Stimulated activated naive CD4-positive, alpha-beta T cell treated with Interleukin-2 at 50 U/mL for 16 hours (primary cell): Measurements from ENCODE around the gene ADIG.

Experiments
- DNase-seq: peaks from one replicate; lab custom pipeline; 2025; lab: John Stamatoyannopoulos, UW

The ADIG gene

DNA sequence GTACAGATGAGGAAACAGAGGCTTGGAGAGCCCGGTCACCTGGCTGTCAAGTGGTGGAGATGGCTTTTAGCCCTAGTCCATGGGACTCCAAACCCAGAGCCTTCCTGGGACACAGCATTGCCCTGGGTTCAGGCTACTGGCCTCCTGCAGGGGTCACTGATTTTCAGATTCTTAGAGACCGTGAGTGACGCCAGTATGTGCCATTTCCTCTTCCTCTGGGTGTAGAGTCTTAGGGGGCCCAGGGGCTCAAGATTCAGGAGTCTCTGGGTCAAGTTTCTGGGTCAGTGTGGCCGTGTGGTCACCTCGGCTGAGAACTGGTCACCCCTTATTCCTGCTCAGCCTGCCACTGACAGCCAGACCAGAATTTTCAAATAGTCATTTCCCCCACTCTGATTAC, 21.2 kb downstream of the ADIG start:
- no peak for DNase-seq

DNA sequence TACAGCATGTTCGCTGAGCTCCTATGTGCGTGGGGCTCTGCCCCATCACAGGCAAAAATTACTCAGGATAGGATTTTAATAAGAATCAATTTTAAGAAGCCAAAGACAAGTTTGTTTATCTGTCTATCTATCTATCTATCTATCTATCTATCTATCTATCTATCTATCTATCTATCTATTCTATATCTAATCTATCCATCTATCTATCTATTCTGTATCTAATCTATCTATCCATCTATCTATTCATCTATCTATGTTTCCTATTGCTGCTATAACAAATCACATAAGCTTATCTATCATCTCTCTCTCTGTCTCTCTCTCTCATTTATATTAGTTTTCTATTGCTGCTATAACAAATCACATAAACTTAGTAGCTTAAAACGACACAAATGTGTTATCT, 22.3 kb downstream of the ADIG start:
- no peak for DNase-seq

DNA sequence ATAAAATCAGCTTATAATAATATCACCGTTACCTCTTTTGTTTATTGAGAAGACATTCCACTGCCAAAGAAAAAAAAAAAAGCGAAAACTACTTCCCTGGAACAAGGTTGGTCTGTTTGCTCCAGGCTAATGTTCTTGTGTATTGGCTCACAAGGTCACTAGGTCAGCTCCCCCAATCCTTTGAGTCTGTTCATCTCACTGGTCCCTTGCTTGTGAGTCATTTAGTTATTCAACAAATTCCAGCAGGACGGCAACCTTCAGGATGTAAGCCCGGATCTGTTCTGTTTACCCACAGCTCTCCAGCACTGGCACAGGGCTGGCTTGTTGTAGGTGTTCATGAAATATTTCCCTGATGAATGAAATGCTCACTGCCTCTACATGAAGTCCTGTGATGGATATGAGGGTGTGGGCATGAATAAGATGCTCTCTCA, 23.9 kb downstream of the ADIG start:
- DNase-seq: no peak

DNA sequence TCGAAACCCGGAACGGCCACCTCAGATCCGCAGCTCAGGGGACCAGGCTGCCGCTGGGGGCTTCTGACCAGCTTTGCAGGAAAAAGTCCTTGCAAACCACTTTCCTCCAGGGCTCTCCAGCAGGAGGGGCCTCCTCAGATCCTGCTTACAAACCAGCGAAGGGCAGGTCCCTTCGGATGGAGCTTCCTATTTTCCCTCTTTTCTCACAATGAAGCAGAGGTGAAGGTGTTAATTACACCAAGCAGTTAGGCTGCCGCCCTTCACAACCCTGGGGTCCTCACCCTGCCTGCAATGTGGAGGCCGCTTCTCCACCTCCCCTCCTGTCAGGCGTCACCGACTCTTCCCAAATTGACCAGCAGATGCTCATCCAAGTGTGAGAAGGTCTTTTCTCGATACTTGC, 26.4 kb downstream of the ADIG start:
- DNase-seq: no peak

DNA sequence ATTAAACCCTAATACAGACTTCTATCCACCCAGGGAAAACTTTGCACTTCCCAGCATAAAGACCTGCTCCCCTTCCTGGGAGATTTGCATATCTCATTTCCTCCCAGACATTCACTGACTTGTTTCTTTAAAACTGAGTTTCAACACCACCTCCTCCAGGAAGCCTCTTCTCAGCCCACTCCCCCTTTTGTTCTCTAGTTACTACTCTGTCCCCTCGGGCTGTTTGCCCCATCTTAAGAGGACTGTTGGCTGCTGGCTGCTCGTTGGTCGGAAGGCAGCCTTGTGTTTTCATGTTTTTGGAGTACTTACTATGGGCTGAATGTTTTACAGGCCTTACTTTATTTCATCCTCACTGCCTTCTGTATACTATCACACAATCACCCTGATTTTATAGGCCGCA, 27.2 kb downstream of the ADIG start:
- DNase-seq: no peak

DNA sequence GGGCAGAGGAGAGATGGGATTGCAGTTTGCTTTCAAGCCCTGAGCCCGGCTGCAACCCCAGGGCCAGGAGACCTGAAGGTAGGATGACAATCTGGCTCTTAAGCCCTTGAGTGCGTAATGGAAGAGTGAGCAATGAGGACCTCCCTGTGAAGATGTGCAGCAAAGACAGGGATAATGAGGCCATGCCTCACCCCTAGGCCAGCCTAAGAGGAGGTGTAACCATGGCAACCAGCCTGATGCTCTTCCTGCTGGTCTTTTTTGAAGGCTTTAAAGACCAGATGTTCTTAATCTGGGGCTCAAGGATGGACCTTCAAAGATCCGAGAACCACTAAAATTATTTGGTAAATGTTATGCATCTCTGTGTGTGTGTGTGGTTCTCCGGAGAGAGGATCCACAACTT, 28.8 kb downstream of the ADIG start:
- no peak for DNase-seq

DNA sequence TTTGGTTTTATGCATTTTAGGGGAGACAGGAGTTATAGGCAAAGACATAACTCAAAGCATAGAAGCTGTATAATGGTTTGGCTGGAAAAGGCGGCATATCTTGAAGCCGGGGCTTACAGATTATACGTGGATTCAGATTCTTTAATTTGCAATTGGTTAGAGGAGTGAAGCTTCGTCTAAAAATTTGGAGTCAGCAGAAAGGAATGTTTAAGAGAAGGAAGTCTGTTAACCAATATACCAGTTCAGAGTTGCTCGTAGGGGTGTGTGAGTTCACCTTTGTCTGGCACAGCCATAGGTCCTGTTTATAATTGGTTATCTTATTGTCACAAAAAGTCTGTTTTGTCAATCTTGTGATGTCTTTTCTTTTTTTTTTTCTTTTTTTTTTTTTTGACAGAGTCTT, 29.5 kb downstream of the ADIG start:
- no peak for DNase-seq

DNA sequence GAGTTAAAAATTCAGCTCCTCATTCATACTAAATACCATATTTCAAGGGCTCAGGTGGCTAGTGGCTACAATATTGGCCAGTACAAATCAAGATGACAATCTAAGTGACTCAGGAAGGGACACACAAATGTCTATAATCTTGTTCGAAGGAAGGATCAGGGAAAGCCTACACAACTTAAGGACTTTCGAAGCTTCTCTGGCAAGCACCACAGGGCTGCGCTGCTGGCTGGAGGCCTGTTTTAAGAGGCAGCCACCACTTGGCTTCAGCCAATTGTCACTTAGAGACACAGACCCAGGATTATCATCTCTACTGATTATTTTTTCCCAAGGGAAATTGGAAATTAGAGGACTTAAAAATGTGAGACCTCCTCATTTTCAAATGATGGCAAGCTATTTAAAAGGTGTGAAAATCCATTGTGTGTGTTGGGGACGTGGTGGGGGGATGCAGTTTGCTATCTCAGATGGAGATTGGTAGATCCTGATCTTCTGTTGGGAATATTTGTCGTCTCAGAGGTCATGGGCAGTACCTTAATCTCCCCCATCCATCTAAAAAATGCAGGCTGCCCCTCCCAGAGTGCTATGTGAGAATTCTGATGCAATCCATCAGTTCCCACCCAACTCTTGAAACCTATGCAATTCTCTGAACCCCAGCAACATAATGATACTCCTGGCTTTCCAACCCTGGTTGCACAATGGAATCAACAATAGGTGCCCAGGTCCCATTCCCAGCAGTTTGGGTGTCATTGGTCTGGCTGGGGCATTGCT, 31.9 kb downstream of the ADIG start:
- no peak for DNase-seq

DNA sequence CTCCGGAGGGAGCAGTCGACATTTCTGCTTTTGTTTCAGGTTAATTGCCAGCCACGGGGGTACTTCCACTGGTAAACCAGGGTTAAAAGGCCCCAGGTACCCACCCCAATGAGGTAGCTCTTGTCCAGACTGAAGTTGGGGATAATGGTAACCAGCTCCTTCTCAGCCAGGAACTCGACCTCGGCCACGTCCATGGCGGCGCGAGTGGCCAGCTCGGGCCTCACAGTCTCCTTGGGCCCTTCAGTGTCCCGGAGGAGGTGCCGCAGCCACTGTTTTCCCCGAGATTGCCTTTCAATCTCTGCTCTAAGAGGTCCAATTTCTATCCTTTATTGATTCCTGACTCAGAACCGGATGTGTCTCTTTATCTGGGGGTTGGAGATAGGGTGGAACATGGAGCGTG, 34.3 kb downstream of the ADIG start:
- no peak for DNase-seq

DNA sequence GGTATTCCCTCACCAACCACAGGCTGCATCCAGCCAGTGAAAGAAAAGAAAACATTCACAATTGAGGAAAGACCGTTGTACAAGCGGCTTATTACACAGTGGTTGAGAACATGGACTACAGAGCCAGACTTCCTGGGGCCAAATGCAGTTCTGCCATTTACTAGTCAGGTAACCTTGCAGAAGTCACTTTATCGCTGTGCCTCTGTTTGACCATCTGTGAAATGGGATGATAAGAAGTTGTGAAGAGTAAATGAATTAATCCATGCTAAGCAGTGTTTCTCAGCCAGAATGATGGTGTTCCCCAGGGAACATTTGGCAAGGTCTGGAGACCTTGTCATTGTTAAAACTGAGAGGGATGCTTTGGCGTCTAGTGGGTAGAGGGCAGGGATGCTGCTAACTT, 35.5 kb downstream of the ADIG start:
- DNase-seq: no peak

DNA sequence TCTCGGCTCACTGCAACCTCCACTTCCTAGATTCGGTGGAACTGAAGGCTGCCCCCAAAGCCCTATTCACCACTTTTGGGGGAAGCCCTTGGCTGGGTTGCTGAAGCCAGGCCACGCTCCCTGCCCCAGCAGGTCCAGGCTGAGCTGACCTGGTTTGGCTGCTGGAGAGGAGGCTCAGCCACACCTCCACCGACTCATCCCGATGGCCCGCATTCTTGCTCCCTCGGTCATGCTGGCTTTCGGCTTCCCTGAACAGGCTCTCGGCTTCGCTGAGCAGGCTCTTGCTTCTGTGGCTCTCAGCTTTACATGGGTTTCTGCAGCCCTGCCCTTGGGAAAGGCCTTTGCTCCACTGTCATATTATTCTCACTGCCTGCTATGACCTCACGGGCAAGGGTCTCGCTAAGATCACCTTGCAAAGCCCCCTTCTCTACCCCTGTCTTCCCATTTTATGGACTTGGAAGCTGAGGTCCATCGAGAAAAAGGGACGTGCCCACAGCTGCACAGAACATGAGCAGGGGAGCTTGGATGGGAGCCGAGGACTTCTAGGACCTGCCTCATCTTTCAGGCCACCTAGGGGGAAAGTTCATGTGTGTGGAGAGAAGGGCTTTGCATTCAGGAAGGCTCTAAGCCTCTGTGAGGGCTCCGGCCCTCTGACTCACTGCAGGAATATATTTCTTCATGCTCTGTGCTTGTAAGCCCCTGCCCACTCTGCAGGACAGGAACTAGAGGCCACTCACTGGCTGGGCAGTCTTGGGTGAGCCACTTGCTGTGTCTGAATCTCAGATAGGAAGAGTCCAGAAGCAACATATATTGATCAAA, 36.2 kb downstream of the ADIG start:
- no peak for DNase-seq

DNA sequence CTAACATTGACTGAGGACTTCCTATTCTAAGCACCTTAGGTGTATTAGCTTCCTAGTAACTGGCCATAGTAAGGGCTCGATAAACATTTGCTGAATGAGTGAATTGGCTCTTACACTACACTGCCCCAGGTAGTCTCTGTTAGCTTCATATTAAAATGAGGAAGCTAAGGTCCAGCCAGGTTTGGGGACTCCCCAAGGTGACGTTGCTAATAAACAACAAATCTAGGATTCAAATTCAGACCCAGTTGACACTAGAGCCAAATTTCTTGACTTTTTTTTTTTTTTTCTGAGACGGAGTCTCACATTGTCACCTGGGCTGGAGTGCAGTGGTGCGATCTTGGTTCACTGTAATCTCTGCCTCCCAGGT, 36.8 kb downstream of the ADIG start:
- DNase-seq: no peak

DNA sequence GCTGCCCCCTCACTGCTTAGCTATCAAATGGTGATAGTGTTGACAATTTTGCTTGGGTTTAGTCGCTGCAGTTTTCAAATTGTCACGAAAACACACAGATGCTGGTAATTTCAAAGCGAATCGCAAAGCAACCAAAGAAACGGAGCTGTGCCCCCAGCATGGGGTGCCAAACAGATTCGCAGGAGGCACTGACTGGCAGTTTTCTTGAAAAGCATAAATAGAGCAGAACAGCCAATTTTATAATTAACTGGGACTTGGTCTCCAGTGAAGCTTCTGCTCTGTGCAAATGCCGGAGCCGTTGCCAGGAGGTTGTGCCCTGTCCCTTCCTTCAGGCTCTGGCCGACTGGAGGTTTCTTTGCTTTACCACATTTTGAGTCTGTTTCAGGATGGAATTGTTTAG, 39.4 kb downstream of the ADIG start:
- no peak for DNase-seq

DNA sequence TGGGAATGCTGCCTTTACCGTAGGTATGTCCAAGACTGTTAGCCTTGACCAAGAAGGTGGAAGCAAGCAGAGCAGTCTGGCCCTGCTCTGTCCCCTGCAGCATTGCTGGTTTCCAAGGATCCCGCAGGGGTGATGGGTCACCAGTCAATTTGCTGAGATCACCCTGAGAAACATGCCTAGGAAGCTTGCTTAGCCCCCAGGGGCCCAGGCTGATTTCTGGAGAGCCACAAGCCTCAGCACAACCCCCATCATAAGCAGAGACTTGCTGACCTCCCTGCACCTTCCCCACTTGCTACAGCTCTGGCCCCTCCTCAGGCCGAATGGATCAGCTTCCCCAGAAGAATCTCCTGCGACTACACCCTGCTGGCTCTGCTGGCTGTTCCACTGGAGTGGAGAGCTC, 42.1 kb downstream of the ADIG start:
- DNase-seq: no peak

DNA sequence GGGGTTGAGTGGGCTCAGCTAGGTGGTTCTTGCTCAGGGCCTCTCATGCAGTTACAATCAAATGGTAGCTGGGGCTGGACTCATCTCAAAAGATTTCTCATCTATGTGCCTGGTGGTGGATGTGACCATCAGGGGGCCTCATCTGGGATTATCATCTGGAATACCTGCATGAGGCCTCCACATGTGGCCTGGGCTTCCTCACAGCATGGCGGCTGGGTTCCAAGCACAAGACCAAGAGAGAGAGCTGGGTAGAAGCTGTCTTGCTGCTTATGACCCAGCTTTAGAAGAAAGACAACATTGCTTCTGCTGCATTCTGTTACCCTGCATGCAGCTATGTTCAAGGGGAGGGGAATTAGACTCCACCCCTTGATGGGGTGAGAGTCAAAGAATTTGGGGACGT, 43.1 kb downstream of the ADIG start:
- no peak for DNase-seq

DNA sequence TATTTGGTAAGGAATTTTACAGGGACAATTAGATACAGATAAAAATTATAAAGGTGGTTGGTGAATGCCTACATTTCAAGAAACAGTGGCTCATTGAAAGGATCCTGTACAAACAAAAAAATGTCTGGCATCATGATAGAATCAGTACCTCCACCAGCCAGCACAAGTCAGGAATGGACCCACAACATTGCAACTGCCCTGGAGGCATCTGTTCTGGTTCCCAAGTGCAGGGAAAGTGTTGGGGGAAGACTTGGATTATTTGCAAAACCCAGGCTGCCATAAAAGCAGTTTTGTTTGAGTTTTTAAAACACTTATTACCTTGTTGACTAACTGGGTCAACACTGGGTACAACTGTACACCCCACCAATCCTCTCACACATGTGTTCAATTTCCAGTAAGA, 44.9 kb downstream of the ADIG start:
- no peak for DNase-seq

DNA sequence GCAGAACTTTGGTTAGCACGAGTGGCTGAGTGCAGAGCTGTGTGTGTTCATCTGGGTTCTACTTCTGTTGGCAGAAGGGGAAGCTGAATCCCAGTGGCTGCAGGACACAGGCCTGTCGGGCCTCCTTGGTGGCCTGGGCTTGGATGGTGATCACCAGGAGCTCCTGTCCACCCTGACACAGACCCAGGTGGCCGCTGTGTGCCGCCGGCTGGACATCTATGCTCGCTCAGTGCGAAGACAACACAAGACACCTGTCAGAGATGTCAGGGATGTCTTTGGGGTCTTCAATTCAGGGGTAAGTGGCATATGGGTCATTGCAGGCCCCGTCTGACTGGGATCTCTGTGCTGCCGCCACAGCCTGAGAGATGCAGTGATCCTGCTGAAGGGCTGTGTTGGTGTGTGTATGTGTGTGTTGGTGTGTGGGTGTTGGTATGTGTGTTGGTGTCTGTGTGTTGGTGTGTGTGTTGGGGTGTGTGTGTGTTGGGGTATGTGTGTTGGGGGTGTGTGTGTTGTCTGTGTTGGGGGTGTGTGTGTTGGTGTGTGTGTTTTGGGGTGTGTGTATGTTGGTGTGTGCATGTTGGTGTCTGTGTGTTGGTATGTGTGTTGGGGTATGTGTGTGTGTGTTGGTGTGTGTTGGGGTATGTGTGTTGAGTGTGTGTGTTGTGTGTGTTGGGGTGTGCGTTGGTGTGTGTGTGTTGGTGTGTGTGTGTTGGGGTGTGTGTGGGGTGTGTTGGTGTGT, 46.1 kb downstream of the ADIG start:
- no peak for DNase-seq

DNA sequence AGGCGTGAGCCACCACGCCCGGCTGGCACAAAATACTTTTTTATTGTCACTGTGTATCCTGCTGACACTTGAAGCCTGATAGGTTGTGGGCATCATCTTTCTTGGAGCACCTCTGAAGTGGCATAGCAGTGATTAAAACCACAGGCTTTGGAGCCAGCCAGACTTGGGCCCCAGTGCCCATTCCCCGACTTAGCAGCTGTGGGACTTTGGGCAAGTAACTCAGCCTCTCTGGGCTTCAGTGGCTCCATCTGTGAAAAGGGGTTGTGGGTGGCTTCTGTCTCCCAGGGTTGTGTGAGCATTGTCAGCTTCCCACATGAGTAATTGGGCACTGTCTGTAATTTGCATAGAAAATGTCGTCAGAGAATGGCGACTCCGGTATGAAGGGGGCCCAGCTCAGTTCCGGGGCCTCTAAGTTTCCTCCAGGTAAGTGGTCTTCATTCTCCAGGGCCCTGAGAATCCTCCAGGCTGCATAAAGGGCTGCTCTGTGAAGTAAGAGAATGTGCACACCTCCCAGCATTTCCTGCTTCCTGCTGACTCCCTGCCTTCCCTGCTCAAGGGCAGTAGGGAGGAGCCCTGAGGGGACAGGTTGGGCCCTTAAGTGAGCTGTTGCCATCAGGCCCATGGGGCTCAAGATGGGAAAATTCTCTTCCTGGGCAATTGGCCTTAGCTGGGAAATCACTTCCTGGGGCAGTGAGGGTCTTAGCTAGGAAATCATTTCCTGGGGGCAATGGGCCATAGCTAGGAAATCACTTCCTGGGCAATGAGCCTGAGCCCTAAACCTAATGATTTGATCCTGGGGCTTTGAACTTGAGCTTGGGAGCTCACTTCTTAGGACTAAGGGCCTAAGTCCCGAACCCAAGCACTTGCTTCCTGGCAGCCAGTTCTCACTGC, 47.8 kb downstream of the ADIG start:
- no peak for DNase-seq

DNA sequence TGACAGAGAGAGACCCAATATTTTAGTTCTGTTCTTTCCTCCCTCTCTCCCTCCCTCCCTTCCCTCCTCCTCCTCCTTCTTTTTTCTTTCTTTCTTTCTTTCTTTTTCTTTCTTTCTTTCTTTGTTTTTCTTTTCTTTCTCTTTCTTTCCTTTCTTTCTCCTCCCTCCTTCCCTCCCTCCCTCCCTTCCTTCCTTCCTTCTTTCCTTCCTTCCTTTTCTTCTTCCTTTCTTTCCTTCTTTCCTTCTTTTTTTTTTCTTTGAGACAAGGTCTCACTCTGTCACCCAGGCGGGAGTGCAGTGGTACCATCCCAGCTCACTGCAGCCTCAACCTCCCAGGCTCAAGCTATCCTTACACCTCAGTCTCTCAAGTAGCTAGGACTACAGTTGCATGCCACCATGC, 49.0 kb downstream of the ADIG start:
- DNase-seq: no peak

DNA sequence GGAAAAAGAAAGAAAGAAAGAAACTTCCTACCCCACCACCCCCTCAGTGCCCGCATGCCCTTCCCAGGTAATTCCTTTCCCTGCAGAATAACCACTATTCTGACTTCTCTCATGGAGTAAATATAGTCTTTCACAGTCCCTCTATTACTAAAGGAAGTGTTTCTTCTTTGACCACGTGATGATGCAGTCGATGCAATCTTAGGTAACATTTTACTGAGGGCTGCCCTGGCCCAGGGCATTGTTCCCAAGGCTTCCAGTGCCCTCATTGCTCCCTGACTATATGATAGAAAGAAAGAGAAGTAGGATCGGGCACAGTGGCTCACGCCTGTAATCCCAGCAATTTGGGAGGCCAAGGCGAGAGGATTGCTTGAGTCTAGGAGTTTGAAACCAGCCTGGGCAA, 49.7 kb downstream of the ADIG start:
- no peak for DNase-seq

DNA sequence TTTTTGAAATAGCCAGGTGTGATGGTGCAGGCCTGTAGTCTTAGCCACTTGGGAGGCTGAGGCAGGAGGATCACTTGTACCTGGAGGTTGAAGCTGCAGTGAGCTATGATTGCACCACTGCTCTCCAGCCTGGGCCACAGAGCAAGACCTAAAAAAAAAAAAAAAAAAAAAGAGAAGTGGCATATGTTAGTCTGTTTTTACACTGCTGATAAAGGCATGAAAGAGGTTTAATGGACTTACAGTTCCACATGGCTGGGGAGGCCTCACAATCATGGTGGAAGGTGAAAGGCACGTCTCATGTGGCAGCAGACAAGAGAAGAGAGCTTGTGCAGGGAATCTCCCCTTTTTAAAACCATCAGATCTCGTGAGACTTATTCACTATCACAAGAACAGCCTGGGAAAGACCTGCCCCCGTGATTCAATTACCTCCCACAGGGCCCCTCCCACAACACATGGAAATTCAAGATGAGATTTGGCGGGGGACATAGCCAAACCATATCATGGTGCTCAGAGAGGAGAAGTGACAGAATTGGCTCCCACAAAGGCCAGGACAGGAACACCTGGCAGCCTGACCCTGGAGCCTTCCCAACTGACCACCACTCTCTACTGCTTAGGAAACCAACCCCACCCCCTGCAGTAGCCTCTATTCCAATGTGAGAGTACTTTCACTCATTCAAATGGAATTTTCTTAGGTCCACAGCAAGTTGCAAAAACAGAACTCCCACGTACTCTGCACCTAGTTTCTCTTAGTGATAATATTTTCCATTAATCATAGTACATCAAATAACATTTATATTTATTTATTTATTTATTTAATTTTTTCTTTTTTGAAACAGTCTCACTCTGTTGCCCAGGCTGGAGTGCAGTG, 50.4 kb downstream of the ADIG start:
- DNase-seq: no peak
